Measurements from ENCODE around the gene CHID1.

The CHID1 gene

GRCh38 chr11:863910-864827 lies 46.4 kb downstream of the CHID1 start:
- no peak for DNase-seq (ENCODE audit: low spot score)

- DNase-seq (ENCODE audit: low spot score): no peak
These were observed 47.3 kb downstream of the CHID1 start for GRCh38 chr11:863023-863909.

GRCh38 chr11:862696-863022 lies 48.0 kb downstream of the CHID1 start:
- DNase-seq (ENCODE audit: low spot score): no peak

GRCh38 chr11:862081-862661 lies 48.4 kb downstream of the CHID1 start:
- DNase-seq (ENCODE audit: low spot score): no peak

- DNase-seq (ENCODE audit: low spot score): no peak
These were observed 49.5 kb downstream of the CHID1 start for GRCh38 chr11:861105-861479.

- DNase-seq (ENCODE audit: low spot score): no peak
These were observed 50.1 kb downstream of the CHID1 start for GRCh38 chr11:860234-861104.

GRCh38 chr11:859394-860131 lies 51.0 kb downstream of the CHID1 start:
- DNase-seq (ENCODE audit: low spot score): peak; percentile 91

- DNase-seq (ENCODE audit: low spot score): no peak
These were observed 51.8 kb downstream of the CHID1 start for GRCh38 chr11:858762-859339.

GRCh38 chr11:858053-858761 lies 52.4 kb downstream of the CHID1 start:
- no peak for DNase-seq (ENCODE audit: low spot score)

- DNase-seq (ENCODE audit: low spot score): no peak
These were observed 54.2 kb downstream of the CHID1 start for GRCh38 chr11:856397-856796.

- DNase-seq (ENCODE audit: low spot score): no peak
These were observed 54.8 kb downstream of the CHID1 start for GRCh38 chr11:855796-856195.

GRCh38 chr11:855330-855674 lies 55.3 kb downstream of the CHID1 start:
- DNase-seq (ENCODE audit: low spot score): no peak

GRCh38 chr11:854601-855329 lies 55.8 kb downstream of the CHID1 start:
- DNase-seq (ENCODE audit: low spot score): no peak

GRCh38 chr11:853682-854448 lies 56.7 kb downstream of the CHID1 start:
- no peak for DNase-seq (ENCODE audit: low spot score)

- no peak for DNase-seq (ENCODE audit: low spot score)
These were observed 57.8 kb downstream of the CHID1 start for GRCh38 chr11:852762-853161.

- no peak for DNase-seq (ENCODE audit: low spot score)
These were observed 59.5 kb downstream of the CHID1 start for GRCh38 chr11:850775-851763.

Measured in GM03348 (cell line).